Naive thymus-derived CD4-positive, alpha-beta T cell (primary cell): ENCODE results near the gene FRMD4A. TPM values are rescaled to one million over a fixed set of nuclear protein-coding genes. Genes with fewer than 3 reads are reported as not detected.

Source experiments
- ATAC-seq: fragments of 150-1000 bp; cut with Tn5 transposase; 2 replicates; pipeline ENCODE4 v1.10.0; 2021; ENCODE audit warnings: mild to moderate bottlenecking, moderate library complexity
- CTCF ChIA-PET: fragments of 350-600 bp; sonication (Branson Sonifier 250); formaldehyde crosslinking; loops from one replicate; lab custom pipeline; 2021; ENCODE audit warnings: antibody characterized with exemption; lab: Charles Lee
- POLR2A ChIA-PET: fragments of 350-600 bp; sonication (Branson Sonifier 250); formaldehyde crosslinking; loops from one replicate; lab custom pipeline; 2021; ENCODE audit warnings: antibody characterized with exemption, inconsistent platforms; lab: Charles Lee
- DNase-seq, 9 donors: peaks; one replicate each; pipeline versions ENCODE4 v3.0.0 to v3.0.0-alpha.2; 2020 to 2022; ENCODE audit warnings: mixed read lengths in 1 of 9
- H3K27ac ChIP-seq: one replicate; pipeline ENCODE4 v1.7.0; 2013; ENCODE audit warnings: mild to moderate bottlenecking, low read depth, low read length, moderate library complexity
- H3K27me3 ChIP-seq, 2 donors: one replicate each; pipeline ENCODE4 v1.7.0; 2013; ENCODE audit warnings: low read length in 2 of 2, mild to moderate bottlenecking in 2 of 2, moderate library complexity in 2 of 2; ENCODE audit not compliant: control insufficient read depth in 2 of 2, insufficient read depth in 2 of 2
- H3K36me3 ChIP-seq, 3 experiments: 1 replicate in 2 of 3; 2 replicates in 1 of 3; pipeline ENCODE4 v1.7.0; 2013; ENCODE audit warnings: low read length in 3 of 3, mild to moderate bottlenecking in 3 of 3, moderate library complexity in 1 of 3; ENCODE audit not compliant: insufficient read depth in 3 of 3, control insufficient read depth in 2 of 3
- H3K4me1 ChIP-seq, 2 donors: one replicate each; pipeline ENCODE4 v1.7.0; 2013; ENCODE audit warnings: low read length in 2 of 2, mild to moderate bottlenecking in 2 of 2, moderate library complexity in 1 of 2; ENCODE audit not compliant: control insufficient read depth in 2 of 2, insufficient read depth in 2 of 2
- H3K4me3 ChIP-seq: 2 replicates; pipeline ENCODE4 v1.7.0; 2013; ENCODE audit warnings: mild to moderate bottlenecking, low read length
- H3K9me3 ChIP-seq, 3 experiments: 1 replicate in 2 of 3; 2 replicates in 1 of 3; pipeline ENCODE4 v1.7.0; 2013; ENCODE audit warnings: low read length in 3 of 3; ENCODE audit not compliant: control insufficient read depth in 2 of 3
- H3K27ac Mint-ChIP-seq, 9 donors: one replicate each; pipeline ENCODE4 v1.8.0; 2020 to 2022; ENCODE audit warnings: mixed read lengths in 9 of 9, mild to moderate bottlenecking in 8 of 9, moderate library complexity in 5 of 9, inconsistent platforms in 2 of 9
- H3K27me3 Mint-ChIP-seq, 5 donors: one replicate each; pipeline ENCODE4 v1.8.0; 2021 to 2022; ENCODE audit warnings: mixed read lengths in 5 of 5, mild to moderate bottlenecking in 1 of 5
- H3K36me3 Mint-ChIP-seq, 5 donors: one replicate each; pipeline ENCODE4 v1.8.0; 2020 to 2022; ENCODE audit warnings: mixed read lengths in 5 of 5, mild to moderate bottlenecking in 3 of 5, inconsistent platforms in 1 of 5
- H3K4me1 Mint-ChIP-seq, 7 donors: one replicate each; pipeline ENCODE4 v1.8.0; 2020 to 2022; ENCODE audit warnings: mixed read lengths in 7 of 7, mild to moderate bottlenecking in 3 of 7, inconsistent platforms in 1 of 7
- H3K4me3 Mint-ChIP-seq, 10 donors: one replicate each; pipeline ENCODE4 v1.8.0; 2020 to 2022; ENCODE audit warnings: mild to moderate bottlenecking in 10 of 10, mixed read lengths in 10 of 10, moderate library complexity in 6 of 10, inconsistent platforms in 2 of 10
- H3K9me3 Mint-ChIP-seq, 11 donors: one replicate each; pipeline ENCODE4 v1.8.0; 2020 to 2022; ENCODE audit warnings: mixed read lengths in 11 of 11, mild to moderate bottlenecking in 4 of 11, inconsistent platforms in 1 of 11, moderate library complexity in 1 of 11
- intact Hi-C, 2 donors: fragments of 100-400 bp; cut with micrococcal nuclease; formaldehyde crosslinking; loops; one replicate each; pipeline ENCODE4 v1.15.1; 2023
- polyA plus RNA-seq, 2 donors: library from polyadenylated mRNA; unstranded; fragments of 300-500 nt; fragmentation: Illumina TruSeq; gene quantifications; one replicate each; pipeline ENCODE4 v1.2.3, GENCODE V29; 2021
- total RNA-seq, 6 experiments: library from RNA in 5 of 6; stranded (reverse) in 5 of 6; gene quantifications; 1 replicate in 5 of 6; 2 replicates in 1 of 6; pipeline ENCODE4 v1.2.3 and lab custom pipeline; 2021 to 2026

Gene FRMD4A
- total and polyA plus RNA-seq, 7 experiments from 2014 or later: 0.10 to 3.1 (median 0.62) TPM

DNA sequence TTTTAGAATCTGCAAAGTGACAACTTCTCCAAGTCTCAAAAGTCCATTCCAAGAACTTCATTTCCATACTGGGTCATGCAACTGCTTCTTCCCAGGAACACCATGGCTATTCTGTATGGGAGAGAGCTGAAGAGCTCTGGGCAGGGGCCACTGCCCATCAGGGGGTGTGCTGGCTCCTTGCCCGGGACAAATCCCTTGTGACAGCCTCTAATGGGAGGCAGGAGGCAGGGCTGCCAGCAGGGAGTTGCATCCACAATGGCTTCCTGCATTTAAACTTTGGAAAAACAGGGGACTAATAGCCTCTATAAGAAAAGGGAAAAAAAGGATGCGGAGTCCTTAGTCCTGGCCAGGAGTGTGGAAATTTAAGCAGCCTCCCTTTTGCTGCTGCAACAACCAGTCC lies 18.4 kb upstream of the FRMD4A start:
- no peak overlapping the region for H3K4me3 Mint-ChIP-seq
- POLR2A ChIA-PET: no interaction called here
- no peaks in the 10 kb centered on the region for H3K36me3 Mint-ChIP-seq
- no peaks in the 10 kb centered on the region for H3K9me3 Mint-ChIP-seq
- no peak overlapping the region for H3K27ac Mint-ChIP-seq
- CTCF ChIA-PET: no interaction called here
- H3K27me3 ChIP-seq: no peaks in the 10 kb centered on the region
- intact Hi-C loops: no loop called here
- H3K27me3 Mint-ChIP-seq: peaks cover 0 to 13% (median 7%) of the 10 kb centered on the region in 5 donors
- no peak for DNase-seq
- no peak overlapping the region for H3K4me3 ChIP-seq
- ATAC-seq: no peak
- H3K4me1 Mint-ChIP-seq: no peaks in the 10 kb centered on the region
- no peaks in the 10 kb centered on the region for H3K9me3 ChIP-seq
- H3K4me1 ChIP-seq: no peaks in the 10 kb centered on the region
- no peaks in the 10 kb centered on the region for H3K36me3 ChIP-seq
- no peak overlapping the region for H3K27ac ChIP-seq

DNA sequence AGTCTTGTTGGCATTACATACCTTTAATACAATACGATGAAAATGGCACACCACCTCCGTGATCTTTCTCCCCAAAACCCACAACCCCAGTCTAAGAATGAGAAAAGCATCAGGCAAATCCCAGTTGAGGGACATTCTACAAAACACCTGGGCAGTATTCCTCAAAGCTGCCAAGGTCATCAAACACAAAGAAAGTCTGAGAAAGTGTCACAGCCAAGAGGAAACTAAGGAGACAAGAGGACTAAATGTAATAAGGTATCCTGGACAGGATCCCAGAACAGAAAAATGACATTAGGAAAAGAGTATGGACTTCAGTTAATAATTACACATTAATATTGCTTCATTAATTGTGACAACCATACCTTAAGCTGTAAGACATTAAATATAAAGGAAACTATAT lies 14.5 kb upstream of the FRMD4A start:
- no peaks in the 10 kb centered on the region for H3K9me3 Mint-ChIP-seq
- no peak overlapping the region for H3K27ac ChIP-seq
- H3K36me3 ChIP-seq: no peaks in the 10 kb centered on the region
- no peaks in the 10 kb centered on the region for H3K36me3 Mint-ChIP-seq
- no peak for ATAC-seq
- POLR2A ChIA-PET: no interaction called here
- H3K4me3 Mint-ChIP-seq: no peak overlapping the region
- H3K4me1 ChIP-seq: no peaks in the 10 kb centered on the region
- no peak overlapping the region for H3K4me3 ChIP-seq
- no peaks in the 10 kb centered on the region for H3K9me3 ChIP-seq
- H3K27ac Mint-ChIP-seq: no peak overlapping the region
- peaks cover 0 to 28% (median 16%) of the 10 kb centered on the region in 5 donors for H3K27me3 Mint-ChIP-seq
- peaks cover 0 to 4% (median 0%) of the 10 kb centered on the region in 7 donors for H3K4me1 Mint-ChIP-seq
- intact Hi-C loops: no loop called here
- CTCF ChIA-PET: no interaction called here
- no peaks in the 10 kb centered on the region for H3K27me3 ChIP-seq
- DNase-seq: no peak

DNA sequence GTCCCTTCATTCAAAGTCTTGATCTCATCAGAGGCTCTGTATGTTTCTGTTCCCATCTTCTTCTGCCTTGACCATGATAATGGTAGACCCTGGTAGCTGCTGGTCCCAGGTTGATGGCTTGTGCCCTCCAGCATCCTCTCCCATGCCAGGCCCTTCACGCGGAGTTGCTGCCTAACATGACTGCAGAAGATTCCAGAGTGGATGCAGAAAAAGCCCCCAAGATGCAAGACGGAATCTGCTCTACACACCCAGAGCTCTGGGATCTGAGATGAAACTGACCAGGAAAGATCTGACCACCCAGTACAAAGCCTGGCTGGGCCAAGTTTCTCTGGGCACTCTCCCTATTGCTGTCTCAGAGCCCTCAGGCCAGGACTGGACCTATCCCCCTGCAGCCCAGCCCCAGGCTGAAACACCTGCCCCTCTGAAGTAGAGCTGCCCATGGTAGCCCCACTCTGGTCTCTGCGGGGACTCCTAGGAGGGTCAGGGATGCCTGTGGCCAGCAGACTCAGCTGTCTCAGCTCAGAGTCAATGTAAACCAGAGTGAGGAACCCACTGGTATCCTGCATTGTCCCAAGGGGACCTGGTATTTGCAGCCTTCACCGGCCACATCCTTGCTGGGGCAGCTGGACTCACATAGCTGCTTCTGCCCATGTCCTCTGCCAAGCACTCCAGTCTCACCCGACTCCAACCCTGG lies 9.5 kb upstream of the FRMD4A start:
- CTCF ChIA-PET: no interaction called here
- no peak overlapping the region for H3K4me3 Mint-ChIP-seq
- no peak overlapping the region for H3K27ac Mint-ChIP-seq

DNA sequence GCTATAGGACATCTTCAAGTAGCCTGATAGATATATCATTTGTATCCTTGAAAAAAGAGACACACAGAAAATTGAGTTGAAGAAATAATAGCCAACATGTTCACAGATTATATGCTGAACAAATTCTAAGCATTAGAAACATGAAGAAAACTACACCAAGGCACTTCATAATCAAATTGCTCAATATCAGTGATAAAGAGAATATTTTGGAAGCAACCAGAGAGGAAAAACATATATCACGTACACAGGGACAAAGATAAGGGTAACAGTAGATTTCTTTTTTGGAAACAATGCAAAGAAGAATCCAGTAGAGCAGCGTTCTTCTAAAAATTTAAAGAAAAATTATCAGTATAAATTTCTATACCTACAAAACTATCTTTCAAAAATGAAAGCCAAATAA lies 6.0 kb upstream of the FRMD4A start:
- H3K4me3 Mint-ChIP-seq: no peak overlapping the region
- no peak overlapping the region for H3K27ac Mint-ChIP-seq
- intact Hi-C loops: no loop called here
- POLR2A ChIA-PET: no interaction called here
- ATAC-seq: no peak
- CTCF ChIA-PET: no interaction called here
- peaks cover 0 to 3% (median 0%) of the 10 kb centered on the region in 5 donors for H3K36me3 Mint-ChIP-seq
- no peaks in the 10 kb centered on the region for H3K9me3 Mint-ChIP-seq
- H3K4me3 ChIP-seq: no peak overlapping the region
- no peaks in the 10 kb centered on the region for H3K4me1 Mint-ChIP-seq
- no peak for DNase-seq
- H3K27me3 Mint-ChIP-seq: peaks cover 13 to 25% (median 15%) of the 10 kb centered on the region in 5 donors
- no peaks in the 10 kb centered on the region for H3K36me3 ChIP-seq
- H3K9me3 ChIP-seq: no peaks in the 10 kb centered on the region
- H3K27ac ChIP-seq: no peak overlapping the region
- H3K27me3 ChIP-seq: no peaks in the 10 kb centered on the region
- H3K4me1 ChIP-seq: no peaks in the 10 kb centered on the region

More for the DNA sequence above, 9.5 kb upstream of the FRMD4A start:
- POLR2A ChIA-PET: no interaction called here
- Mint-ChIP-seq H3K27me3 (peaks cover 3 to 35% (median 21%) of the 10 kb centered on the region in 5 donors), H3K36me3 (no peaks in the 10 kb centered on the region), H3K4me1 (peaks cover 0 to 4% (median 0%) of the 10 kb centered on the region in 7 donors), H3K9me3 (no peaks in the 10 kb centered on the region)
- DNase-seq (no peak), ATAC-seq (no peak)
- intact Hi-C loops: no loop called here
- Histone ChIP-seq H3K4me1 (no peaks in the 10 kb centered on the region), H3K27ac (no peak overlapping the region), H3K27me3 (no peaks in the 10 kb centered on the region), H3K4me3 (no peak overlapping the region), H3K9me3 (no peaks in the 10 kb centered on the region), H3K36me3 (no peaks in the 10 kb centered on the region)

DNA sequence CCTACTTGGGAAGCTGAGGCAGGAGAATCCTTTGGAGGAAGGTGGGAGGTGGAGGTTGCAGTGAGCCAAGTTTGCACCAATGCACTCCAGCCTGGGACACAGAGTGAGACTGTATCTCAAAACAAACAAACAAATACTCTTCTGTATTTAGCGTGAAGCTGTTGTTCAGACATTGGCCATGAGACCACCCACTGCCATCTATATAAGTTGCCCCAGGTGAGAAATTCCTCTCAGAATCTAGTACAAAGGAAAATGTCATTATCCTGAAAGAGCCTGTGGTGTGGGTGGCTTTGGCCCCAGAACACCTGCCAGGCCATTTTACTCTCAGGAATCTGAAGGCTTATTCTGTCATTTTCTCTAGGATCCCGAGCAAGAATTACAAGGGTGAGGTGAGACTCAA lies 4.0 kb upstream of the FRMD4A start:
- no peak overlapping the region for H3K4me3 Mint-ChIP-seq
- H3K27ac Mint-ChIP-seq: no peak overlapping the region
- Histone ChIP-seq H3K27ac (no peak overlapping the region), H3K36me3 (no peaks in the 10 kb centered on the region), H3K9me3 (no peaks in the 10 kb centered on the region), H3K27me3 (peaks cover 0 to 5% of the 10 kb centered on the region in 2 donors), H3K4me1 (no peaks in the 10 kb centered on the region), H3K4me3 (no peak overlapping the region)
- ATAC-seq (no peak), DNase-seq (no peak)
- H3K9me3 Mint-ChIP-seq: no peaks in the 10 kb centered on the region
- H3K4me1 Mint-ChIP-seq: no peaks in the 10 kb centered on the region
- H3K36me3 Mint-ChIP-seq: peaks cover 0 to 3% (median 0%) of the 10 kb centered on the region in 5 donors
- H3K27me3 Mint-ChIP-seq: peaks cover 10 to 38% (median 21%) of the 10 kb centered on the region in 5 donors
- POLR2A ChIA-PET: interaction anchor here (0.6 kb wide), 1 partner anchor 645 kb away, joined by 3 read pairs; no protein-coding TSS in a partner anchor
- CTCF ChIA-PET: no interaction called here
- intact Hi-C loops: no loop called here

DNA sequence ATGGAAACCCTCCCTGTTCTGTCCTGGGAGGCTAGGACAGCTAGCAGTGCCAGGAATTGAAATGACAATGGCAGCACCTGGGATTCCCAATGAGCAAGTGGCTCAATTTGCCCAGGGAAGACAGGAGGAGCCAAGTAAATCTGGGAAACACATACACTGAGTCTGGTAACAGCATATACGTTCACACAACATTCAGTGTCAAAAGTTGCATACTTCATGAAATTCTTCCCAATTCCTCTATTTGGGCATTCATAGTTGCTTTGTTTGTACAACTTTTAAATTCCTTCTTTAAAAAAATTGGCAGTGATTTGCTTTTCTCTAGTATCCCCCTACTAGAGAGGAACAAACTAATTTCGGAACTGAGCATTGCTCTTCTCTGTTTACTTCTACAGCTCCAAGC lies 2.9 kb upstream of the FRMD4A start:
- CTCF ChIA-PET: no interaction called here
- peaks cover 0 to 5% of the 10 kb centered on the region in 2 donors for H3K27me3 ChIP-seq
- H3K4me3 Mint-ChIP-seq: no peak overlapping the region
- H3K27ac Mint-ChIP-seq: no peak overlapping the region
- no peak overlapping the region for H3K27ac ChIP-seq
- ATAC-seq (no peak), DNase-seq (no peak)
- no peaks in the 10 kb centered on the region for H3K36me3 ChIP-seq
- no peaks in the 10 kb centered on the region for H3K9me3 Mint-ChIP-seq
- POLR2A ChIA-PET: no interaction called here
- no peak overlapping the region for H3K4me3 ChIP-seq
- peaks cover 15 to 40% (median 24%) of the 10 kb centered on the region in 5 donors for H3K27me3 Mint-ChIP-seq
- H3K4me1 Mint-ChIP-seq: no peaks in the 10 kb centered on the region
- H3K4me1 ChIP-seq: no peaks in the 10 kb centered on the region
- H3K9me3 ChIP-seq: no peaks in the 10 kb centered on the region
- H3K36me3 Mint-ChIP-seq: peaks cover 0 to 3% (median 0%) of the 10 kb centered on the region in 5 donors
- intact Hi-C loops: no loop called here

DNA sequence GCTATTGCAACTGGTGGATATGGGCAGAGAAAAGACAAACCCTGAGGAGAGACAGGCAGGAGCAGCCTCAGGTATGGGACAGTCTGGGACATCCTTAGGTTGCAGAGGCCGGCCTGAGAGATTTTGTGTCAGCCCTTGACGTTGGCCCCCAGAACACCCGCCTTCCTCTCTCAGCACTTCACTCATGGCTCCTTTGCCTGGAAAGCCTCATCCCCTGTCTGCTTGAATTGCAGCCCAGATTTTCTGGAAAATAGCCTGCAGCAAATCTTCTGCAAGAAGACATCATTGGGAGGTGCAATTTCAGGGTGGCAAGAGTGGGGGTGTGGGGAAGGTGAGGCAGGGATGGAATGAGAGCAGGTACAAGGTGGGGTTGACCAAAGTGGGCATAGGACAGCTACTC lies 2.2 kb upstream of the FRMD4A start:
- Histone ChIP-seq H3K4me3 (no peak overlapping the region), H3K36me3 (no peaks in the 10 kb centered on the region), H3K4me1 (no peaks in the 10 kb centered on the region), H3K27ac (no peak overlapping the region), H3K27me3 (peaks cover 0 to 5% of the 10 kb centered on the region in 2 donors), H3K9me3 (no peaks in the 10 kb centered on the region)
- intact Hi-C loops: no loop called here
- Mint-ChIP-seq H3K4me1 (no peaks in the 10 kb centered on the region), H3K9me3 (no peaks in the 10 kb centered on the region), H3K4me3 (no peak overlapping the region), H3K36me3 (peaks cover 0 to 3% (median 0%) of the 10 kb centered on the region in 5 donors), H3K27ac (peak overlapping the region in 1 of 9 donors; percentile 2), H3K27me3 (peaks cover 17 to 43% (median 23%) of the 10 kb centered on the region in 5 donors)
- no peak for ATAC-seq
- ChIA-PET CTCF (no interaction called here), POLR2A (no interaction called here)
- no peak for DNase-seq
